GM12872 (cell line): Measurements from ENCODE around the gene TBXA2R.

Experiments used
- CTCF ChIP-seq: IDR thresholded peaks from 3 replicates; pipeline ENCODE4 v1.5.1; 2011; ENCODE audit warnings: low read depth, mild to moderate bottlenecking, low read length, moderate library complexity; ENCODE audit not compliant: insufficient read depth

The TBXA2R gene

GRCh38 chr19:3651684-3652083 is 45.0 kb upstream of the TBXA2R start:
- no peak for TF ChIP-seq CTCF

GRCh38 chr19:3649888-3650287 is 43.2 kb upstream of the TBXA2R start:
- TF ChIP-seq CTCF: no peak

- no peak for TF ChIP-seq CTCF
Observed at GRCh38 chr19:3648037-3648905, 41.6 kb upstream of the TBXA2R start.

- TF ChIP-seq CTCF: no peak
Observed at GRCh38 chr19:3646336-3647092, 39.8 kb upstream of the TBXA2R start.

- no peak for TF ChIP-seq CTCF
Observed at GRCh38 chr19:3645726-3646125, 39.1 kb upstream of the TBXA2R start.

- no peak for TF ChIP-seq CTCF
Observed at GRCh38 chr19:3645067-3645396, 38.4 kb upstream of the TBXA2R start.

- TF ChIP-seq CTCF: no peak
Observed at GRCh38 chr19:3644351-3645066, 37.8 kb upstream of the TBXA2R start.
